HG02885 (cell line): ENCODE results near the gene CST8.
A peak's percentile ranks its signal among the peaks of the same experiment; 100 is the strongest.

Experiments used
- ATAC-seq: cut with Tn5 transposase; IDR thresholded peaks from one replicate; pipeline ENCODE4 v1.9.1; 2021; ENCODE audit warnings: mild to moderate bottlenecking; ENCODE audit not compliant: unreplicated experiment, poor library complexity

CST8 gene

DNA sequence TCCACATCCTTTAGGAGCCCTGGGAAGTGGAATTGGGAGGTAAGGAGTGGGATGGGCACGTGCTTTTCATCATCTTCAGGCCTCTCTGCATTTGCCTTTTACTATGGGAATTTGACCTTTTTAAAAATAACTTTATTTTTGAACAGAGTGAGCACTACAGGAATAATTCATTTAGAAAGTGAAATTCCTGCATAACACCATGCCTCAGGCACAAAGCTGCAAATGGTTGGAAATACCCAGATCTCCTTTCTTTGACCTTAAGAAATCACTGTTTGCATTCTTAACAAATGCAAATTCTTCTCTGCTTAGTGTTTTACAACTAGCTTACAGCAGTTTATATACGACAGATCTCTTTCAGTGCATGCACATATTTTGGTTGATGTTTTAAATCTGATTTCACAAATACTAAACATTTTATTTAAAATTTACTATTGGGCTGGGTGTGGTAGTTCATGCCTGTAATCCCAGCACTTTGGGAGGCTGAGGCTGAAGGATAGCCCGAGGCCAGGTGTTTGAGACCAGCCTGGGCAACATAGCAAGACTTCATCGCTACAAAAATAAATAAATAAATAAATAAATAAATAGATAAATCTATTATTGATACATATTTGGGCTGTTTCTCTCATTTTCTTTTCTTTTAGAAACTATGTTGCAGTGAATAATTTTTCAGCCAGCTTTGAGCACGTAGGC, 24.5 kb downstream of the CST8 start:
- ATAC-seq: no peak

- no peak for ATAC-seq
Measured at GRCh38 chr20:23517719-23518118, 26.8 kb downstream of the CST8 start.

DNA sequence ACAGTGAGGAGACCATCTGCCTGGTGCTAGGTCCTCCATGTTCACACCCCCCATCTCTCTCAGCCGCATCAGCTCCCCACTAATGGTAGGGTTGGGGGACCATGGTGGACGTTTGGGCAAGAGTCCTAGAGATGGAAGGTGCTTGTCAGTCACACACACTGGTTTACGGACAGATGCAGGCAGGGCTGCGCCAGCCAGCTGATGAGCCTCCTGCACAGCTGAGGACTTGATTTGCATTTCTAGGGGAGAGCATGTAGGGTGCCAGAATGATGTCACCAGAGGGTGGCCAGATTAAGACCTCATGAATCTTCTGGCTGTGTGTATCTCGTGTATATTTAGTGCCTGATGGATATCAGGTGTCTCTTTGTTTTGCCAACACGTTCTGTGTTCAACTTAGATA, 28.6 kb downstream of the CST8 start:
- no peak for ATAC-seq

DNA sequence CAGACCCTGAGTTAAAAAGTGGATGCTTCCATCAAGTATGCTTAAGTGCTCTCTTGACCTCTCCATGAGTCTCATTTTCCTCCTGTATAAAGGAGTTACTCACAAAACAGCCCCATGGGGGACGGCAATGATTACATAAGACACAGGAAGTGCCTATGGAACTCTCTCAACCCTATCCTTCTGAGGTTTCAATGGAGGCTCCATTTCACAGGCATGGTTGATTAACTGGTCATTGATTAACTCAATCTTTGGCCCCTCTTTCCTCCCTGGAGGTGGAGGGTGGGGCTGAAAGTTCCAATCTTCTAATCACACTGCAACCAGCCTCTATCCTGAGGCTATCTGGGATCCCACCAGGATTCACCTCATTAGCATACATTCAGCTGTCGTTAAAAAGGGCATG, 29.3 kb downstream of the CST8 start:
- no peak for ATAC-seq

DNA sequence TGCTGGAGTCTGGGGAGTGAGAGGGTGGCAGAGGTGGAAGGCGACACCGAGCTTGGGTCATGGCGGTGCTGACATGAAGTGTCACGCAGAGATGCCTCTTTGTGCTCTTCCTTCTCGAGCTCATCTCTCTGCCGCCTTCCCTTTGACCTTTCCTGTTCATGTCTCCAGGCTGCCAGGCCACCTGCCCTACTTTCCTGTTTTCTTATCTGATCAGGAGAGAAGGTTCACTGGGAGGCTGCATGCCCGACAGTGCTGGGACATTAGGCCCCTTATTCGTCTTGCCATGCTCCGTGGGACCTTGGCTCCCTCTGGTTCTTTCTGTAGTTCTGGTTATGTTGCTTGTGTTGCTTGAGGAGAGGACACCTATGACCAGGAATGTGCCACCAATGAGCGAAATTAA, 33.2 kb downstream of the CST8 start:
- ATAC-seq: no peak

DNA sequence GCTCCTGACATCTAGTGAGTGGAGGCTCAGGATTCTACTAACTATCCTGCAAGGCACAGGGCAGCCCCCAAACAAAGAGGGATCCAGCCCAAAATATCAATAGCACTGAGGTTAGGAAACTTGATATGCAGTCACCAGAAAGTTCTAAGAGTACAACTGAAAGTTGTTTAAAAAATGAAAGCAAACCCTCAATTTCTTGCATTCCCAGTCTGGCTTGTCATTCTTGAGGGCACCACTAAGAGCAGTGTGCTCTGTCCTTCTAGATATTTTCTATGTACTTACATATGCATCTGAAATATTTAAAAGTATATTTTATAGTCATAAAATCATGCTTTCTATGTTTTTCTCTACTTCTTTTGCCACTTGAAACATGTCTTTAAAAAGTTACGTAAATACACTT, 35.9 kb downstream of the CST8 start:
- no peak for ATAC-seq

DNA sequence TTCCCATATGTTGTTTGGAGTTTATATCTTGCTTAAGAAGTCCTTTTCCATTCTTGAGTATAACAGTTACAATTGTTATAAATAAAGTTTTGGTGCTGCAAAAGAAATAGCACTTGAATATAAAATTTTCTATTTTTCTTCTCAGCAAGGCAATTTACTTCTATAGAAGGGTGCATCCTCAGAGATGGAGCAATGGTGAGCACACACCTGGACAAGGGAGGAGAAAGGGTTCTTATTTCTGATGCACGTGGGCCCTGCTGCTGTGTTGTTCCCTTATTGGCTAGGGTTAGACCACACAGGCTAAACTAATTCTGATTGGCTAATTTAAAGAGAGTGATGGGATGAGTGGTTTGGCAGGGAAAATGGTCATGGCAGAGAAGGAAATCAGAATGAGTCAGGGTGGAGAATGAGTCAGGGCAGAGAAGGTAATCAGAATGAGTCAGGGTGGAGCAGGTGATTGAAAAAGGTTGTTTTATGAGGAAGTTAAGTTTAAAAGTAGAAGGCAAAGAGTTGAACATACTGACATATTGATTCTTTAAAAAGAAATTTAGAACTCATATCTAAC, 38.0 kb downstream of the CST8 start:
- ATAC-seq: no peak

DNA sequence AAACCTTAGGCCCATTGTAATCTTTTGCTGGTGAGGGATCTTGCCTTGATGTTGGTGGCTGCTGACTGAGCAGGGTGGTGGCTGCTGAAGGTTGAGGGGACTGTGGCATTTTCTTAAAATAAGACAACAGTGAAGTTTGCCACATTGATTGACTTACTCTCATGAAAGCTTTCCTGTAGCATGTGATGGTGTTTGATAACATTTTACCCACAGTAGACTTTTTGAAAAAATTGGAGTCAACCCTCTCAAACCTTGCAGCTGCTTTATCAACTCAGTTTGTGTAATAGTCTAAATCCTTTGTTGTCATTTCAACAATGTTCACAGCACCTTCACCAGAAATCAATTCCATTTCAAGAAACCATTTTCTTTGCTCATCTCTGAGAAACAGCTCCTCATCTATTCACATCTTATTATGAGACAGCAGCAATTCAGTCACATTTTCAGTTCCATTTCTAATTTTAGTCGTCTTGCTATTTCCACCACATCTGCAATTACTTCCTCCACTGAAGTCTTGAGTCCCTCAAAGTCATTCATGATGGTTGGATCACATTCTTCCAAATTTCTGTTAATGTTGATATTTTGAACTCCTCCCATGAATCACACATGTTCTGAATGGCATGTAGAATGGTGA, 40.1 kb downstream of the CST8 start:
- peak; percentile 76 for ATAC-seq

DNA sequence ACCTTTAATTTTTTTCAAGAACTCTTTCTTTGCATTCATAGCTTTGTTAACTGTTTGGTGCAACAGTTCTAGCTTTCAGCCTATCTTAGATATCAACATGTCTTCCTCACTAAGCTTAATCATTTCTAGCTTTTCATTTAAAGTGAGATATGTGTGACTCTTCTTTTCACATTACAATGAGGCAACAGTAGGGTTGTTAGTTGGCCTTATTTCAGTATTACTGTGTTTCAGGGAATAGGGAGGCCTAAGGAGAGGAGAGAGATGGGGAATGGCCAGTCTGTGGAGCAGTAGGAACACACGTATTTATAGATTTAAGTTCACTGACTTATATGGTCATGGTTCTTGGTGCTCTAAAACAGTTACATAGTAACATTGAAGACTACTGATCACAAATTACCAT, 41.6 kb downstream of the CST8 start:
- ATAC-seq: no peak

DNA sequence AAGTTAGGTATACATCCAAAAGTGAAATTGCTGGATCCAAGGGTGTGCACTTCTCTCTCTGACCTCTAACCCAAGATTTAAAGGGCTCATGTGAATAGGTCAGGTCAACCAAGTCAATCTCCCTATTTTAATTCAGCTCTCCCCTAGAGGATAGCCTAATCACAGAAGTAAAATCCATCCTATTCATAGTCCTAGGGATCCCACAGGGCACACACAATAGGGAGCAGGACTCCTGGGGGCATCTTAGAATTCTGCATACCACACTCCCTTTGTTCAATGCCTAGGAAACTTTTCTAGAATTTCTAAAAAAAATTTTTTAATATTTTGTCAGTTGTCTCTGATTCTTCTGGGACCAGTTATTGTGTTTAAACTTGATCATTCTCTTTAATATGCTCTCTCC, 42.2 kb downstream of the CST8 start:
- ATAC-seq: no peak

GRCh38 chr20:23534801-23535593, 44.1 kb downstream of the CST8 start:
- ATAC-seq: no peak

DNA sequence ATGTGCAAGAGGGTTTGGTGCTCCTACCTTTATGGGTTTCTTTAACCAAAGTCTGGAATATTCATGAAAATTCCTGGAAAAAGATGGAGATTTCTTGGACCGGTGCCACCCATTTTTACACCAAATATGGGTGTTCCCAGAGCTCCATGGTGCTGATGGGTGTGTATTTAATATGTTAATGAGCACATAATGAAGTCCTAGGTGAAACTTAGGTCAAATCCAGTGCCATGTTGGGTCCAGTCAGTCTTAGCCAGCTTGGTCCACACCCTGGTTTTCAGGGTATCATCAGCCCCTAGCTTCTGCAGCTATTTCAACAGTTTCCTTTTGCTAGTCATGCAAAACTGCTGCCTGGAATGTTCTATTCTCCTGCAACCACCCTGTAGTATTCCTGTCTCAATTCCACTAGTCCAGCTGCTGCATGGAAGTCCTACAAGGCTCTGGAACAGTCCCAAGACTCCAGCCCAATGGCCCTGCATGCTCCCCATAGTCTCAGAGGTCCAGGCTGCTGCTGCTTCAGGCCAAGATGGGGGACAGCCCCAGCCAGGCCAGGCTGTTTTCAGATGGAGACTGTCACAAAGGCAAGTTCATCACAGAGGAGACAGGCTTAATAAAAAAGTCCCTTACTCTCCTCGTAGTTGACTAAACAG, 45.5 kb downstream of the CST8 start:
- ATAC-seq: no peak

DNA sequence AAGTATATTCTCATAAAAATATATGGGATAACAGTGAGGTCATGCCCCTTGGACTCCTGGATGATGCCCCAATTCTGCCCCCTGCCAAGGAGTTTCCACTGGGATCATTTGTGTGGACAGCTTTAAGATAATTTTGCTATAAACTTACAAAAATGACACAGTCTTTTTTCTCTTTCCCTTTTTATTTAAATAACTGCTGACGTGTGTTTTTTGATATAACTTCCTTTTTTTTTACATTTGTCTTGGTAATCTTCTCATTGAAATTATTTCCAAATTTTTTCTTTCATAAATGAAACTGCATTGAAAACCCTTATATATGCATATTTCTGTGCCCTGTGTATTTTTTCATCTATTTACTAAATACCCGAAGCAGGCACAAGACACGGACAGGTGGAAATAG, 46.1 kb downstream of the CST8 start:
- no peak for ATAC-seq

DNA sequence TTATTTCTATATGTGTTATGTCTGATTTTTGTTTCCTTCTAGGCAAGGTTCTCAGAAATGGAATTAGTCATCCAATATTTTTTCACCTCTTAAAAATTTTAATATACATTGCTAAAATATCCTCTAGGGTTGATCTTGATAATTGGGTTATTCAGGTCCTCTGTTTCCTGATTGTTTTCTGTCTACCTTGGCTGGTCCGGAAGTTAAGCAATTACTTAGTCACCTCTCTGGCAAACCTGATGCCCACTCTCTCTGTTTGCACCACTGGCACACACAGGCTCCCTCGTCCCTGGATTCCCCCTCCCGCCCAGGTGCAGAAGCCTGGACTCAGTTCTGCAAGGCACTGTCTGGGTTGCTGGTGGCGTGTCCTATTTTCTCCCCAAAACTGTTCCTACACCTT, 49.7 kb downstream of the CST8 start:
- ATAC-seq: no peak

DNA sequence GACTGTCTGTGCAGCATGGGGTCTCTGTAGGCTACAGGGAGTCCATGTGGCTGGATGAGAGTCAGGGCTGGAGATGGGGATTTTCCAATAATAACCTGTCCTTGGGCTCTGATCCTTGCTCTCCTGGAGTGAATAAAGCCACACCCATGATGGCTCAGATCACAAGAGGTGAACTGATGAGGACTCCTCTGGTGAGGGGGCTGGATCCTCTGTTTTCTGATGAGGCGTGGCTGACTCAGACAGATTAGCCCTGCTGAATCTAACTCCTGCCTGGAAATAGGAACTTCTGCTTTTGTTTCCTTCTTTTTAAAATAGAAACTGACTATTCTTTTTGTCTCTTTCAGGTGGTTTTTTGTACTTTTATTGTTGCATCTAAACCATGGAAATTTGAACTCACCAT, 50.4 kb downstream of the CST8 start:
- ATAC-seq: no peak

DNA sequence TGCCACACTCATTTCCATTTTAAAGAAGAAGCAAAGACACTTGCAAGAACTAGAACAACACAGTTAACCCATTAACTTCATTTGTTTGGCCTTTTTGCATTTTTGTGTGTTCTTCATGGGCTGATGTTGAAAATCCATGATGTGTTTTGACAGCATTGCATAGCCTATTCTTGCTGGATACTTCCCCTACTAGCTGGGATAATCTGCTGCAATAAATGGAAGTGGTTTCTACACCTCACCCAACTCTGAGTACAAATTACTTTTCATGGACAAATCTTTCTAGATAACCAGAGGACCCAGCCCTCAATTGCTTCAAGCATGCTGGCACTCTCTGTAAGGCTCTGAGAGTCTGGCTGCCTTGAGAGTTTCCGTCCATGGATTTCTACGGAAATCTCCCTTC, 50.9 kb downstream of the CST8 start:
- ATAC-seq: no peak

DNA sequence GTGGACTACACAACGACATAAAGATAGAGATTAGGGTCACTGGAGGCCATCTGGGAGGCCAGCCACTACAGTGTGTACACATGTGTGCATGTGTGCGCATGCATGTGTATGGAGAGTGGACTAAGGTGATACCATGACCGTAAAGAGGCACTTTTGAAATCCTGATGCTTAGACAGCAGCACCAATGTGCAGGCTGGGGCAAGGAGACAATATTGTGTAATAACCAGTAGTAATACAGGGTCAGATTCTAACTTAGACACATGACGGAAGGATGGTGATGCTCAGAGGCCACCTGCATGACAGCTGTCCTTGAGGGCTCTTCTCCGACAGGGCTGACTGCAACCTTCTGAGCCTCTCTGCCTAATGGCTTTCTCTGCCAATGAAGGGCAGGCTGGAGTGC, 51.9 kb downstream of the CST8 start:
- ATAC-seq: no peak

DNA sequence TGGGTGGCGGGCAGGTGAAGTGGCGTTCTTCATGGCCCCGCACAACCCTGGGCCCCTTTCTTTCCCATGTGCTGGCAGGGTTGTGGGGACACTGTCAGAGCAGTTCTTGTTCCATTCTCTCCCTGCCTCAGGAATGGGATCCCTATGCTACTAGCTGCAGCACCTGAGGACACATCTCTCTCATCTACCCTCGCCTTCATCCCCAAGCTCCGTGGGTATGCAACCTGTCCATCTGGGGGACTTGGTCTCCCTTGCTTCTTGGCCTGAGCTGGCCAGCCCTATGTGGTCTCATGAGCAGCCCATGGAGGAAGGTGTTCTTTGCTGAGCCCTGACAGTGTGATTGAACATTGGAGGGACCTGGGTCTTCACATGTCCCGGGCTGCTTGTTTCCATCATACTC, 53.2 kb downstream of the CST8 start:
- ATAC-seq: no peak
